Measurements from ENCODE around the gene THADA.

GRCh38 chr2:43376523-43377198, 219.2 kb downstream of the THADA start:
- TF ChIP-seq POLR2A (IDR thresholded peaks at IDR 0.05) (no peak), CTCF (IDR thresholded peaks at IDR 0.05 in 8 of 11, conservative IDR thresholded peaks at IDR 0.05 in 3 of 11) (no peak), POLR2AphosphoS5 (IDR thresholded peaks at IDR 0.05) (no peak)
